Parathyroid adenoma (tissue), 2 donors: ENCODE data around the gene CFAP221.

Experiments used
- H2AFZ ChIP-seq: fragments of 300-600 bp; sonication (generic); one replicate; pipeline ENCODE4 v1.7.0; 2017; ENCODE audit warnings: antibody characterized with exemption, mild to moderate bottlenecking
- H3K27ac ChIP-seq: fragments of 300-600 bp; sonication (generic); one replicate; pipeline ENCODE4 v1.7.0; 2017
- H3K27me3 ChIP-seq: fragments of 300-600 bp; sonication (generic); one replicate; pipeline ENCODE4 v1.7.0; 2017; ENCODE audit warnings: low read length; ENCODE audit not compliant: control insufficient read depth, insufficient read depth
- H3K36me3 ChIP-seq: fragments of 300-600 bp; sonication (generic); one replicate; pipeline ENCODE4 v1.7.0; 2017; ENCODE audit warnings: low read length; ENCODE audit not compliant: control insufficient read depth, insufficient read depth
- H3K4me1 ChIP-seq: fragments of 300-600 bp; sonication (generic); one replicate; pipeline ENCODE4 v1.7.0; 2017; ENCODE audit warnings: control low read depth
- H3K4me2 ChIP-seq: fragments of 300-600 bp; sonication (generic); one replicate; pipeline ENCODE4 v1.7.0; 2017; ENCODE audit warnings: low read length
- H3K4me3 ChIP-seq: fragments of 300-600 bp; sonication (generic); one replicate; pipeline ENCODE4 v1.7.0; 2017; ENCODE audit warnings: low read depth, low read length
- H3K79me2 ChIP-seq: fragments of 300-600 bp; sonication (generic); one replicate; pipeline ENCODE4 v1.7.0; 2017; ENCODE audit warnings: control low read depth
- H3K9ac ChIP-seq: fragments of 300-600 bp; sonication (generic); one replicate; pipeline ENCODE4 v1.7.0; 2017; ENCODE audit warnings: mild to moderate bottlenecking
- H3K9me3 ChIP-seq: fragments of 300-600 bp; sonication (generic); one replicate; pipeline ENCODE4 v1.7.0; 2017; ENCODE audit warnings: low read length; ENCODE audit not compliant: control insufficient read depth
- CTCF ChIP-seq: fragments of 300-600 bp; sonication (generic); IDR thresholded peaks from one replicate; pipeline ENCODE4 v1.7.0; 2017; ENCODE audit warnings: antibody characterized with exemption, mild to moderate bottlenecking
- donor health status: primary hyperparathyroidism.

Gene CFAP221

GRCh38 chr2:119638685-119639554 lies 94.7 kb downstream of the CFAP221 start:
- TF ChIP-seq CTCF: no peak
- no peak overlapping the region for H3K27ac ChIP-seq
- H3K27me3 ChIP-seq: no peaks in the 10 kb centered on the region

GRCh38 chr2:119641562-119642258 lies 97.5 kb downstream of the CFAP221 start:
- Histone ChIP-seq H3K9ac (no peak overlapping the region), H3K27ac (no peak overlapping the region)

More at GRCh38 chr2:119638685-119639554, 94.7 kb downstream of the CFAP221 start:
- no peaks in the 10 kb centered on the region for H3K79me2 ChIP-seq
- no peak overlapping the region for H2AFZ ChIP-seq
- H3K4me2 ChIP-seq: no peak overlapping the region
- H3K36me3 ChIP-seq: no peaks in the 10 kb centered on the region
- no peaks in the 10 kb centered on the region for H3K4me1 ChIP-seq
- no peaks in the 10 kb centered on the region for H3K9me3 ChIP-seq
- no peak overlapping the region for H3K9ac ChIP-seq
- no peak overlapping the region for H3K4me3 ChIP-seq

GRCh38 chr2:119644186-119644585 lies 99.9 kb downstream of the CFAP221 start:
- no peak overlapping the region for H2AFZ ChIP-seq

More at GRCh38 chr2:119641562-119642258, 97.5 kb downstream of the CFAP221 start:
- Histone ChIP-seq H3K9me3 (no peaks in the 10 kb centered on the region), H3K27me3 (no peaks in the 10 kb centered on the region), H3K4me1 (no peaks in the 10 kb centered on the region), H3K4me3 (no peak overlapping the region), H3K4me2 (no peak overlapping the region), H2AFZ (peak overlapping the region; percentile 51), H3K79me2 (no peaks in the 10 kb centered on the region), H3K36me3 (no peaks in the 10 kb centered on the region)
- TF ChIP-seq CTCF: peak; percentile 92

GRCh38 chr2:119645173-119645855 lies 101.1 kb downstream of the CFAP221 start:
- Histone ChIP-seq H3K4me2 (no peak overlapping the region), H3K9ac (no peak overlapping the region), H3K27ac (no peak overlapping the region), H3K36me3 (no peaks in the 10 kb centered on the region), H3K27me3 (no peaks in the 10 kb centered on the region), H3K9me3 (no peaks in the 10 kb centered on the region), H3K4me3 (no peak overlapping the region), H3K4me1 (no peaks in the 10 kb centered on the region), H3K79me2 (no peaks in the 10 kb centered on the region), H2AFZ (no peak overlapping the region)
- TF ChIP-seq CTCF: no peak

More at GRCh38 chr2:119644186-119644585, 99.9 kb downstream of the CFAP221 start:
- Histone ChIP-seq H3K9me3 (no peaks in the 10 kb centered on the region), H3K4me1 (no peaks in the 10 kb centered on the region), H3K79me2 (no peaks in the 10 kb centered on the region), H3K9ac (no peak overlapping the region), H3K4me2 (no peak overlapping the region), H3K36me3 (no peaks in the 10 kb centered on the region), H3K27ac (no peak overlapping the region), H3K27me3 (no peaks in the 10 kb centered on the region), H3K4me3 (no peak overlapping the region)
- no peak for TF ChIP-seq CTCF
